Ureter (tissue), 1 donor: ENCODE data around the gene PHACTR2. TPM values are rescaled to one million over a fixed set of nuclear protein-coding genes. Genes with fewer than 3 reads are reported as not detected.

Experiments used
- DNase-seq: peaks from one replicate; pipeline ENCODE4 v3.0.0-alpha.2; 2020; ENCODE audit warnings: low spot score
- total RNA-seq: library from RNA; stranded (reverse); gene quantifications from one replicate; pipeline ENCODE4 v1.2.4, GENCODE V29; 2023
- donor health status: DM: yes; HTN: yes; CAD: no.

The PHACTR2 gene
- total RNA-seq, 1 donor from 2014 or later = 93.2 TPM

GRCh38 chr6:143675382-143675900 is 2.3 kb upstream of the PHACTR2 start:
- no peak for DNase-seq

GRCh38 chr6:143675946-143676345 is 1.8 kb upstream of the PHACTR2 start:
- no peak for DNase-seq

- no peak for DNase-seq
Measured at GRCh38 chr6:143676437-143677045, 1.2 kb upstream of the PHACTR2 start.

GRCh38 chr6:143677577-143677890 is 231 bp upstream of the PHACTR2 start:
- DNase-seq = no peak

- no peak for DNase-seq
Measured at GRCh38 chr6:143679041-143679440, 1.3 kb downstream of the PHACTR2 start.

- DNase-seq = no peak
Measured at GRCh38 chr6:143680141-143680540, 2.4 kb downstream of the PHACTR2 start.

- DNase-seq = no peak
Measured at GRCh38 chr6:143682805-143683204, 5.0 kb downstream of the PHACTR2 start.

- no peak for DNase-seq
Measured at GRCh38 chr6:143684486-143684885, 6.7 kb downstream of the PHACTR2 start.

- no peak for DNase-seq
Measured at GRCh38 chr6:143685653-143686052, 7.9 kb downstream of the PHACTR2 start.

GRCh38 chr6:143687591-143687990 is 9.8 kb downstream of the PHACTR2 start:
- no peak for DNase-seq

GRCh38 chr6:143688681-143689080 is 10.9 kb downstream of the PHACTR2 start:
- DNase-seq = no peak

GRCh38 chr6:143689852-143690251 is 12.1 kb downstream of the PHACTR2 start:
- no peak for DNase-seq

GRCh38 chr6:143691155-143691554 is 13.4 kb downstream of the PHACTR2 start:
- no peak for DNase-seq

GRCh38 chr6:143691900-143692636 is 14.3 kb downstream of the PHACTR2 start:
- DNase-seq = no peak

GRCh38 chr6:143692696-143693095 is 14.9 kb downstream of the PHACTR2 start:
- no peak for DNase-seq

- no peak for DNase-seq
Measured at GRCh38 chr6:143694013-143694412, 16.2 kb downstream of the PHACTR2 start.

- DNase-seq = no peak
Measured at GRCh38 chr6:143694560-143694959, 16.8 kb downstream of the PHACTR2 start.

GRCh38 chr6:143695130-143695968 is 17.6 kb downstream of the PHACTR2 start:
- DNase-seq = no peak

- DNase-seq = no peak
Measured at GRCh38 chr6:143695969-143696663, 18.4 kb downstream of the PHACTR2 start.

GRCh38 chr6:143696664-143697000 is 18.9 kb downstream of the PHACTR2 start:
- no peak for DNase-seq

GRCh38 chr6:143697076-143697800 is 19.5 kb downstream of the PHACTR2 start:
- no peak for DNase-seq
